Bladder microvascular endothelial cell (primary cell): ENCODE data around the gene RGS9BP. TPM values are rescaled to one million over a fixed set of nuclear protein-coding genes. Genes with fewer than 3 reads are reported as not detected.

Experiments
- total RNA-seq: library from RNA; depleted of rRNA; stranded (reverse); fragments of >200 nt; gene quantifications from 2 replicates; pipeline ENCODE4 v1.2.3, GENCODE V29; 2014

RGS9BP gene, protein sequence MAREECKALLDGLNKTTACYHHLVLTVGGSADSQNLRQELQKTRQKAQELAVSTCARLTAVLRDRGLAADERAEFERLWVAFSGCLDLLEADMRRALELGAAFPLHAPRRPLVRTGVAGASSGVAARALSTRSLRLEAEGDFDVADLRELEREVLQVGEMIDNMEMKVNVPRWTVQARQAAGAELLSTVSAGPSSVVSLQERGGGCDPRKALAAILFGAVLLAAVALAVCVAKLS
- 0.32 and 0.63 TPM in 2 replicates for total RNA-seq

DNA sequence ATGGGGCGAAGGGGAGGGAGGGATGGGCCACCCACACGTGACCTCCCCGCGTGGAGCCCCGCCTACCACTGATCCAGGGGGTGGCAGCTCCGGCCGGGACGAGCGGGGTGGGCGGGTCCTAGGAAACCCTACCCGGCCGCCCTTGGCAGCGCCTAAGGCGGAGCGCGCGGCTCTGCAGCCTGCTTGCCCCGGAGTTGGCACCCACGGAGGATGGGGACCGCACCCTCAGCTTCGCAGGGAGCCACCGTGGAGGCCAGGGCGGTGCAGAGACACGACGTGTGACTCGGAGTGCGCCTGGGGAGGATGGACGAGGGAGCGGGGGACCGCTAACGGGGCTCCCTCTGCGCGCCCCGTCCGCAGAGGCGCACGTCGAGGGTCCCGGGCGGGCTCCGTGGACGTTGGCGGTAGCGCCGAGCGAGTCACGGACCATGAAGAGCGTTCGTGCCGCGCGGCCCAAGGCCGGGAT, at the start of gene RGS9BP:
TSS of gene RGS9BP (plus strand) at position 129 of the 466 bp plus-strand sequence. CDS start 416 bp downstream, outside the sequence.

DNA sequence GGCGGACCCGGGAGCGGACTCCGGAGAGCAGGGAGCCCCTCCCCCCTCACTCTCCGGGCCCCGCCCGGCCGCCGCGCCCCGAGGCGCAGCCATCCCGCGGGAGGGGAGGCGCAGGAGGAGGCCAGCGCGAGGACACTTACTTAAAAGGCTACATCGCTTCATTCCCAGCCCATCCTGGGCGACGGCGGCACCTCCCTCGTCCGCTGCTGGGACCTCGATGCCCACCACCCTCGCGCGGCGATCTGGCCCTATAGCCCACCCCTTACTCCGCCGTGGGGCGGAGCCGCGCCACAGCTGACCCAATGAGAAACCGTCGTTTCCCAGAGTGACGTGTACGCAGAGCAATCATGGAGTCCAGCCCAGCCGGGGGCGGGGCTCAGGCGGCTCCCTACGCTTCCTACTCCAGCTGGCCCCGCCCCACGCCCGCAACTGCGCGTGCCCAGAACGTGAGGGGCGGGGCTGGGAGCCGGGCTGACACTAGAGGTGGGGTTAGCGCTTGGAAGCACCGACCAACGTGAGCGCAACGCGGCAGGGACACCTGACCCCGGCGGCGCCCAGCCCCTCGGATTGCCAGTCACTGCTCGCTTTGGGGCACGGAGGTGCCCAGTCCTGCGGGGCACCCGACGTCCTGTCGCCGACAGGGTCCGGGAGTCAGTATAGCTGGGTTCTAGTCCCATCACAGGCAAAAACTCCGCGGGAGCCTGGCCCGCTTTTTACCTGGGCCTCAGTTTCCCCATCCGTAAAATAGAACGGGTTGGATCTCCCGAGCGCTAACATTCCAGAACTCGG, 523 bp upstream of the RGS9BP start, which contains the start of gene ANKRD27:
TSS of gene ANKRD27 (minus strand) at position 250 of the 789 bp plus-strand sequence. CDS start 16,165 bp downstream, outside the sequence.

DNA sequence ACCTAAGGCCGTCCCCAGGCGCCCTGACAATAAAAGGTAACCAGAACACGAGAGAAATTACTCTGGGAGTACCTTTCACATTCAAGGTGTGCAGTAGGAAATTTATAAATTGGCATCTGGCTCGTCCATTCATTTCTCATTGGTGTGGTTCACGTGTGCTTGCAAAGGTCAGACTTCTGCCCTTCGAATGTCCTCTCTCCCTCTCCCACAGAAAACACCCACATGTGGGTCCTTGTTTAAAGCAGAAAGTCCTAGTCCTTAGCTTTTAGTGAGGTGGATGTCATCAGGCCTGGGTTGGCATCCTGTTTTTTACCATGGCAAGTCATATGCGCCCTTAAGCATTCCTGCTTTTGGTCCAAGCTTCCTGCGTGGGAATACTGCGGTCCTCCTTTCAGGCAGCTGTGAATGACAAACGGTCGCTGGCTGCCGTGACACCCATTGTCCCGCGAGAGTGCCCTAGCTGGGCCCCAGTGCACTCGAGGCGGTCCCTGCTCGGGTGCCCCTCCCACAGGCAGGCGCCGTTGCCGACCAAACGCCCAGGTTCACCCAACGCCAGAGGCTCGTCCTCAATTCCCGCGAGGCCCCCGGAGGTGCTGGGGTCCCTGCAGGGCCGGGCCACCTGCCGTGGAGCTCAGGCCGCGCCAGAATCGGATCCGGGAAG, 15.8 kb downstream of the RGS9BP start, which contains the start of gene NUDT19:
TSS of gene NUDT19 (plus strand) at position 531 of the 661 bp plus-strand sequence. CDS start 140 bp downstream, outside the sequence.

DNA sequence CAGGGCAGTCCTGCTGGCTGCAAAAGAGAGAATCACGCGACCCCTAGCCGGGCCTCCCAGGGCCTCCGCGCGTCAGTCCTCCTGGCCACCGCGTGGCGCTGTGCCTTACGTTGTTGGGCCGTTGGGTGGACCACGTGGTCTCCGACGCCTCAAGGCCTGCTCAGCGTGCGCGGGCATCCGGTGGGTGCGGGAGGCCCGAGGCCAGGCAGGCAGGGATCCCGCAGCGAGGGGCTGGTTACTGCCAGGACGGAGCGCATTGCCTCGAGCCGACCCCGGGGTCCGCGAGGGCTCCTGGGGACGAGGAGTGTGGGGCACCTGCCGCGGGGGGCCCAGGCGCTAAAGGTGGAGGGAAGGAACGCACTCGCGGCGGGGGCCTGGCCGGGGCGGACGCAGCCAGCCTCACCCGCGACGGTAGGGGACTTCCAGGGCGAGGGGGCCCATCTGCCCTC, 44.0 kb downstream of the RGS9BP start, which contains the start of gene TDRD12:
TSS of gene TDRD12 (plus strand) at position 157 of the 449 bp plus-strand sequence. CDS start 306 bp downstream, outside the sequence.

Other genes starting within 250 kb of the RGS9BP start
- 69.9 and 82.1 TPM in 2 replicates for gene PDCD5, start 94.7 kb upstream of the RGS9BP start, total RNA-seq
- 25.4 and 49.8 TPM in 2 replicates for gene ANKRD27, start 668 bp upstream of the RGS9BP start, total RNA-seq
- gene NUDT19, start 16.0 kb downstream of the RGS9BP start, total RNA-seq: 5.7 and 9.9 TPM in 2 replicates
- 0.13 and 0.16 TPM in 2 replicates for gene TDRD12, start 43.9 kb downstream of the RGS9BP start, total RNA-seq
- gene SLC7A9, start 193.9 kb downstream of the RGS9BP start, total RNA-seq: 0.16 TPM in 1 of 2 replicates, not detected in the other